ENCODE data around the gene PTGIR.

Gene PTGIR

GRCh38 chr19:46610851-46611770 lies 13.8 kb downstream of the PTGIR start:
- H3K36me3 Mint-ChIP-seq (ENCODE audit: low read depth) = peaks cover 32% of the 10 kb centered on the region
- peaks cover 11% of the 10 kb centered on the region for H3K4me1 Mint-ChIP-seq
- H3K4me3 Mint-ChIP-seq = no peak overlapping the region
- no peaks in the 10 kb centered on the region for H3K9me3 Mint-ChIP-seq
- TF ChIP-seq CTCF (IDR thresholded peaks at IDR 0.05; ENCODE audit: unreplicated experiment in 3 of 3) = no peak
- peaks cover 4% of the 10 kb centered on the region for H3K27me3 Mint-ChIP-seq (ENCODE audit: low read depth)
- peak overlapping the region; percentile 30 to 68 (median 31) for H3K27ac Mint-ChIP-seq

- H3K36me3 Mint-ChIP-seq (ENCODE audit: low read depth) = peaks cover 32% of the 10 kb centered on the region
- H3K27ac Mint-ChIP-seq = peak overlapping the region in 2 of 3 experiments; percentile 30 to 62
- no peak for TF ChIP-seq CTCF (IDR thresholded peaks at IDR 0.05; ENCODE audit: unreplicated experiment in 3 of 3)
- no peaks in the 10 kb centered on the region for H3K9me3 Mint-ChIP-seq
- peaks cover 12% of the 10 kb centered on the region for H3K4me1 Mint-ChIP-seq
- H3K4me3 Mint-ChIP-seq = no peak overlapping the region
- H3K27me3 Mint-ChIP-seq (ENCODE audit: low read depth) = no peaks in the 10 kb centered on the region
These were observed 14.5 kb downstream of the PTGIR start for GRCh38 chr19:46610413-46610775.

GRCh38 chr19:46609511-46610412 lies 15.1 kb downstream of the PTGIR start:
- no peaks in the 10 kb centered on the region for H3K9me3 Mint-ChIP-seq
- H3K4me3 Mint-ChIP-seq = no peak overlapping the region
- H3K27me3 Mint-ChIP-seq (ENCODE audit: low read depth) = no peaks in the 10 kb centered on the region
- no peak for TF ChIP-seq CTCF (IDR thresholded peaks at IDR 0.05; ENCODE audit: unreplicated experiment in 3 of 3)
- H3K4me1 Mint-ChIP-seq = peaks cover 12% of the 10 kb centered on the region
- peaks cover 32% of the 10 kb centered on the region for H3K36me3 Mint-ChIP-seq (ENCODE audit: low read depth)
- H3K27ac Mint-ChIP-seq = peak overlapping the region in 2 of 3 experiments; percentile 1 to 62

- H3K9me3 Mint-ChIP-seq = no peaks in the 10 kb centered on the region
- peak overlapping the region in 2 of 3 experiments; percentile 1 to 19 for H3K27ac Mint-ChIP-seq
- no peaks in the 10 kb centered on the region for H3K27me3 Mint-ChIP-seq (ENCODE audit: low read depth)
- TF ChIP-seq CTCF (IDR thresholded peaks at IDR 0.05; ENCODE audit: unreplicated experiment in 3 of 3) = no peak
- H3K4me1 Mint-ChIP-seq = peaks cover 7% of the 10 kb centered on the region
- no peak overlapping the region for H3K4me3 Mint-ChIP-seq
- peaks cover 32% of the 10 kb centered on the region for H3K36me3 Mint-ChIP-seq (ENCODE audit: low read depth)
These were observed 16.1 kb downstream of the PTGIR start for GRCh38 chr19:46608581-46609345.

- no peak overlapping the region for H3K4me3 Mint-ChIP-seq
- H3K4me1 Mint-ChIP-seq = peaks cover 12% of the 10 kb centered on the region
- TF ChIP-seq CTCF (IDR thresholded peaks at IDR 0.05; ENCODE audit: unreplicated experiment in 3 of 3) = no peak
- peaks cover 32% of the 10 kb centered on the region for H3K36me3 Mint-ChIP-seq (ENCODE audit: low read depth)
- no peaks in the 10 kb centered on the region for H3K9me3 Mint-ChIP-seq
- H3K27me3 Mint-ChIP-seq (ENCODE audit: low read depth) = no peaks in the 10 kb centered on the region
- H3K27ac Mint-ChIP-seq = no peak overlapping the region
These were observed 16.7 kb downstream of the PTGIR start for GRCh38 chr19:46608178-46608577.
